ENCODE data around the gene TNFRSF9.
"Not testable (repeated sequence)": the region's sequence is repeated elsewhere in the genome, so short reads cannot be mapped to it uniquely, and the experiment has no call there.

The TNFRSF9 gene

GRCh38 chr1:7967651-7968050 is 27.0 kb upstream of the TNFRSF9 start:
- peaks cover 44% of the 10 kb centered on the region for H3K4me1 Mint-ChIP-seq
- peaks cover 69% of the 10 kb centered on the region for H3K36me3 Mint-ChIP-seq
- no peaks in the 10 kb centered on the region for H3K9me3 Mint-ChIP-seq
- H3K4me3 Mint-ChIP-seq: no peak overlapping the region
- CTCF ChIA-PET: interaction anchor here (2.0 kb wide), 1 partner anchor 48 kb away, joined by 4 read pairs; no protein-coding TSS in a partner anchor
- DNase-seq: no peak
- H3K27ac Mint-ChIP-seq: no peak overlapping the region
- H3K27me3 Mint-ChIP-seq: no peaks in the 10 kb centered on the region

GRCh38 chr1:7967196-7967595 is 26.6 kb upstream of the TNFRSF9 start:
- H3K27me3 Mint-ChIP-seq: no peaks in the 10 kb centered on the region
- DNase-seq: no peak
- H3K9me3 Mint-ChIP-seq: no peaks in the 10 kb centered on the region
- peaks cover 69% of the 10 kb centered on the region for H3K36me3 Mint-ChIP-seq
- no peak overlapping the region for H3K27ac Mint-ChIP-seq
- CTCF ChIA-PET: interaction anchor here (2.0 kb wide), 1 partner anchor 48 kb away, joined by 4 read pairs; no protein-coding TSS in a partner anchor
- H3K4me3 Mint-ChIP-seq: no peak overlapping the region
- peaks cover 48% of the 10 kb centered on the region for H3K4me1 Mint-ChIP-seq

GRCh38 chr1:7964476-7964875 is 23.8 kb upstream of the TNFRSF9 start:
- Mint-ChIP-seq H3K27ac (no peak overlapping the region), H3K4me1 (peaks cover 67% of the 10 kb centered on the region), H3K4me3 (no peak overlapping the region), H3K9me3 (no peaks in the 10 kb centered on the region), H3K36me3 (peaks cover 54% of the 10 kb centered on the region), H3K27me3 (no peaks in the 10 kb centered on the region)
- CTCF ChIA-PET: interaction anchor here (0.9 to 1.9 kb wide), 4 partner anchors 11 to 53 kb away, joined by 3 to 6 read pairs (median 4); no protein-coding TSS in a partner anchor
- DNase-seq: no peak

- not testable (repeated sequence) for H3K9me3 Mint-ChIP-seq, H3K27me3 Mint-ChIP-seq, DNase-seq
- Mint-ChIP-seq H3K4me1 (peaks cover 68% of the 10 kb centered on the region), H3K36me3 (peaks cover 49% of the 10 kb centered on the region), H3K27ac (peak overlapping the region; percentile 45), H3K4me3 (peak overlapping the region; percentile 97)
- CTCF ChIA-PET: interaction anchor here (1.2 to 1.9 kb wide), 3 partner anchors 11 to 53 kb away, joined by 3 to 6 read pairs (median 5); no protein-coding TSS in a partner anchor
These were observed 23.2 kb upstream of the TNFRSF9 start for GRCh38 chr1:7963841-7964240.

- H3K9me3 Mint-ChIP-seq, DNase-seq, H3K27me3 Mint-ChIP-seq: not testable (repeated sequence)
- CTCF ChIA-PET: interaction anchor here (2.3 kb wide), 1 partner anchor 12 kb away, joined by 11 read pairs; no protein-coding TSS in a partner anchor
- Mint-ChIP-seq H3K4me3 (peak overlapping the region; percentile 97), H3K27ac (peak overlapping the region; percentile 68), H3K36me3 (peaks cover 46% of the 10 kb centered on the region), H3K4me1 (peaks cover 68% of the 10 kb centered on the region)
These were observed 22.7 kb upstream of the TNFRSF9 start for GRCh38 chr1:7963378-7963730.

- Mint-ChIP-seq H3K27me3 (no peaks in the 10 kb centered on the region), H3K9me3 (no peaks in the 10 kb centered on the region), H3K4me1 (peaks cover 68% of the 10 kb centered on the region), H3K27ac (peak overlapping the region; percentile 96), H3K36me3 (peaks cover 46% of the 10 kb centered on the region), H3K4me3 (peak overlapping the region; percentile 97)
- no peak for DNase-seq
- CTCF ChIA-PET: interaction anchor here (0.8 to 2.3 kb wide), 2 partner anchors 13 to 15 kb away, joined by 3 to 11 read pairs; no protein-coding TSS in a partner anchor
These were observed 22.2 kb upstream of the TNFRSF9 start for GRCh38 chr1:7962636-7963377.

GRCh38 chr1:7962014-7962335 is 21.3 kb upstream of the TNFRSF9 start:
- no peaks in the 10 kb centered on the region for H3K27me3 Mint-ChIP-seq
- DNase-seq: no peak
- peaks cover 39% of the 10 kb centered on the region for H3K36me3 Mint-ChIP-seq
- CTCF ChIA-PET: interaction anchor here (2.3 kb wide), 1 partner anchor 14 kb away, joined by 11 read pairs; no protein-coding TSS in a partner anchor
- H3K27ac Mint-ChIP-seq: peak overlapping the region; percentile 96
- no peaks in the 10 kb centered on the region for H3K9me3 Mint-ChIP-seq
- H3K4me3 Mint-ChIP-seq: peak overlapping the region; percentile 97
- H3K4me1 Mint-ChIP-seq: peaks cover 68% of the 10 kb centered on the region

- Mint-ChIP-seq H3K9me3 (no peaks in the 10 kb centered on the region), H3K4me1 (peaks cover 67% of the 10 kb centered on the region), H3K4me3 (peak within 1 kb of the TSS; percentile 97), H3K27me3 (no peaks in the 10 kb centered on the region), H3K27ac (peak within 1 kb of the TSS; percentile 99), H3K36me3 (peaks cover 35% of the 10 kb centered on the region)
- peak; percentile 100 for DNase-seq
- CTCF ChIA-PET: interaction anchor here (2.3 kb wide), 1 partner anchor 14 kb away, joined by 11 read pairs; no protein-coding TSS in a partner anchor
These were observed 20.8 kb upstream of the TNFRSF9 start, which contains the start of gene PARK7 for GRCh38 chr1:7961216-7962013. TSS of gene PARK7 (plus strand) at chr1:7961711. CDS start at chr1:7962786, 1,075 bp downstream.

- H3K4me3 Mint-ChIP-seq: peak overlapping the region; percentile 97
These were observed 20.2 kb upstream of the TNFRSF9 start for GRCh38 chr1:7960867-7961215.

GRCh38 chr1:7960165-7960564 is 19.5 kb upstream of the TNFRSF9 start:
- H3K9me3 Mint-ChIP-seq: no peaks in the 10 kb centered on the region
- H3K27me3 Mint-ChIP-seq: no peaks in the 10 kb centered on the region
- CTCF ChIA-PET: no interaction called here
- DNase-seq: no peak
- H3K4me3 Mint-ChIP-seq: peak overlapping the region; percentile 97
- H3K4me1 Mint-ChIP-seq: peaks cover 70% of the 10 kb centered on the region
- peaks cover 23% of the 10 kb centered on the region for H3K36me3 Mint-ChIP-seq
- H3K27ac Mint-ChIP-seq: peak overlapping the region; percentile 99

More at GRCh38 chr1:7960867-7961215, 20.2 kb upstream of the TNFRSF9 start:
- CTCF ChIA-PET: no interaction called here
- no peaks in the 10 kb centered on the region for H3K27me3 Mint-ChIP-seq
- peaks cover 30% of the 10 kb centered on the region for H3K36me3 Mint-ChIP-seq
- H3K4me1 Mint-ChIP-seq: peaks cover 69% of the 10 kb centered on the region
- H3K9me3 Mint-ChIP-seq: no peaks in the 10 kb centered on the region
- peak overlapping the region; percentile 99 for H3K27ac Mint-ChIP-seq
- no peak for DNase-seq

- no peak overlapping the region for H3K4me3 Mint-ChIP-seq
- H3K27ac Mint-ChIP-seq: peak overlapping the region; percentile 33
- peaks cover 52% of the 10 kb centered on the region for H3K4me1 Mint-ChIP-seq
- H3K36me3 Mint-ChIP-seq: peaks cover under 1% of the 10 kb centered on the region
- H3K9me3 Mint-ChIP-seq: no peaks in the 10 kb centered on the region
- H3K27me3 Mint-ChIP-seq: peaks cover 5% of the 10 kb centered on the region
- CTCF ChIA-PET: no interaction called here
- no peak for DNase-seq
These were observed 15.8 kb upstream of the TNFRSF9 start for GRCh38 chr1:7956218-7957032.

- H3K27me3 Mint-ChIP-seq: peaks cover 5% of the 10 kb centered on the region
- CTCF ChIA-PET: interaction anchor here (0.7 kb wide), 1 partner anchor 11 kb away, joined by 3 read pairs; no protein-coding TSS in a partner anchor
- no peak for DNase-seq
- H3K27ac Mint-ChIP-seq: peak overlapping the region; percentile 95
- H3K4me3 Mint-ChIP-seq: peak overlapping the region; percentile 86
- no peaks in the 10 kb centered on the region for H3K9me3 Mint-ChIP-seq
- peaks cover 47% of the 10 kb centered on the region for H3K4me1 Mint-ChIP-seq
- H3K36me3 Mint-ChIP-seq: no peaks in the 10 kb centered on the region
These were observed 14.0 kb upstream of the TNFRSF9 start for GRCh38 chr1:7954683-7955082.

- Mint-ChIP-seq H3K27me3 (peaks cover 5% of the 10 kb centered on the region), H3K4me1 (peaks cover 50% of the 10 kb centered on the region), H3K36me3 (no peaks in the 10 kb centered on the region), H3K27ac (peak overlapping the region; percentile 95), H3K4me3 (peak overlapping the region; percentile 86), H3K9me3 (no peaks in the 10 kb centered on the region)
- CTCF ChIA-PET: no interaction called here
- DNase-seq: peak; percentile 87
These were observed 13.4 kb upstream of the TNFRSF9 start for GRCh38 chr1:7953850-7954609.
